GM21390 (cell line): ENCODE measurements around the gene SMOC1.

Source experiments
- ATAC-seq: cut with Tn5 transposase; IDR thresholded peaks from one replicate; pipeline ENCODE4 v1.9.1; 2021; ENCODE audit not compliant: unreplicated experiment

SMOC1 gene

GRCh38 chr14:69937367-69938081 is 58.3 kb downstream of the SMOC1 start:
- ATAC-seq: no peak

GRCh38 chr14:69938751-69939150 is 59.5 kb downstream of the SMOC1 start:
- ATAC-seq: no peak

GRCh38 chr14:69941768-69942742 is 62.8 kb downstream of the SMOC1 start:
- ATAC-seq: no peak

GRCh38 chr14:69943084-69943780 is 64.0 kb downstream of the SMOC1 start:
- ATAC-seq: no peak

GRCh38 chr14:69945347-69945746 is 66.1 kb downstream of the SMOC1 start:
- no peak for ATAC-seq

GRCh38 chr14:69945912-69946311 is 66.7 kb downstream of the SMOC1 start:
- ATAC-seq: no peak

GRCh38 chr14:69948351-69948750 is 69.1 kb downstream of the SMOC1 start:
- no peak for ATAC-seq

GRCh38 chr14:69951263-69951662 is 72.0 kb downstream of the SMOC1 start:
- no peak for ATAC-seq

GRCh38 chr14:69951935-69952334 is 72.7 kb downstream of the SMOC1 start:
- no peak for ATAC-seq

- ATAC-seq: no peak
Observed at GRCh38 chr14:69953266-69953915, 74.2 kb downstream of the SMOC1 start.

- ATAC-seq: no peak
Observed at GRCh38 chr14:69955855-69956845, 76.9 kb downstream of the SMOC1 start.

- ATAC-seq: no peak
Observed at GRCh38 chr14:69956970-69957369, 77.8 kb downstream of the SMOC1 start.

GRCh38 chr14:69957986-69958385 is 78.8 kb downstream of the SMOC1 start:
- no peak for ATAC-seq

- ATAC-seq: no peak
Observed at GRCh38 chr14:69959136-69959535, 79.9 kb downstream of the SMOC1 start.

GRCh38 chr14:69960296-69960695 is 81.1 kb downstream of the SMOC1 start:
- no peak for ATAC-seq

- ATAC-seq: no peak
Observed at GRCh38 chr14:69963966-69964365, 84.8 kb downstream of the SMOC1 start.

GRCh38 chr14:69964841-69965240 is 85.6 kb downstream of the SMOC1 start:
- ATAC-seq: no peak

- ATAC-seq: no peak
Observed at GRCh38 chr14:69968132-69968531, 88.9 kb downstream of the SMOC1 start.

- ATAC-seq: no peak
Observed at GRCh38 chr14:69968681-69969080, 89.5 kb downstream of the SMOC1 start.

- ATAC-seq: no peak
Observed at GRCh38 chr14:69972755-69973154, 93.5 kb downstream of the SMOC1 start.
